ENCODE results near the gene DDX1. TPM values are rescaled to one million over a fixed set of nuclear protein-coding genes. Genes with fewer than 3 reads are reported as not detected.
A peak's percentile ranks its signal among the peaks of the same experiment; 100 is the strongest.

DDX1 gene
- total and polyA plus RNA-seq, 9 of the 15 experiments (the other 6 are each of a cell fraction or from before 2014, with no cell fraction given), result 116 to 277 (median 232) TPM

GRCh38 chr2:15591692-15592463 is at the start of gene DDX1 (continued):
- TF ChIP-seq CHD7 (IDR thresholded peaks at IDR 0.05; ENCODE audit: low read depth, low read length) (no peak), ARID2 (IDR thresholded peaks at IDR 0.05) (no peak), ELF4 (CRISPR knock-in tag; IDR thresholded peaks at IDR 0.05) (peak; percentile 62; the same call in 1 of the 2 replicates), NR2C1 (IDR thresholded peaks at IDR 0.05) (peak; percentile 66), NR2C1 (tag; IDR thresholded peaks at IDR 0.05) (peak; percentile 71), ZNF23 (CRISPR knock-in tag; IDR thresholded peaks at IDR 0.05) (no peak), IRF9 (tag; IDR thresholded peaks at IDR 0.05) (0 out of 2 replicates have a peak, but pooled peaks have one; percentile 34), ZBTB26 (CRISPR knock-in tag; IDR thresholded peaks at IDR 0.05) (no peak), EP300 (IDR thresholded peaks at IDR 0.05; ENCODE audit: low read length) (peak; percentile 22; the same call in 1 of the 2 replicates), TSHZ1 (CRISPR knock-in tag; IDR thresholded peaks at IDR 0.05) (no peak)

Measured in K562 (cell line).